ENCODE data around the gene TEK.

TEK gene

DNA sequence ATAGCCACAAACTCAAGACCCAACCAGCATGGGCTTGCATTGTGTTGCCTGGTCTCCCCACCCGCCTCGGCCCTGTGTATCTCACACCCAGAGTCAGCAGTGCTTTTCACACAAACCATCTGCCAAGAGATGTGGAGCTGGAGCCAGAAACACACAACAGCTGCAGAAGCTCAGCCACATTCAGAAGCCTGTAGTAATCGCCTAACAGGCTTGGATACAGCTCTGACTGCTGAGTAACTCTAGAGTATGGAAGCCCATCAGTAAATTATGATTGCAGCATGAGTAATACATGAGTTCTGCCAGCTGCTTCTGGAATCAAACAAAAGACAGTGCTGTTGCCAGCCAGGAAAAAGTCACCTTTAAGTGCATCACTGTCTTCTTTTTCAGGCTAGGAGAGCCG, 16.0 kb downstream of the TEK start:
- DNase-seq: no peak

DNA sequence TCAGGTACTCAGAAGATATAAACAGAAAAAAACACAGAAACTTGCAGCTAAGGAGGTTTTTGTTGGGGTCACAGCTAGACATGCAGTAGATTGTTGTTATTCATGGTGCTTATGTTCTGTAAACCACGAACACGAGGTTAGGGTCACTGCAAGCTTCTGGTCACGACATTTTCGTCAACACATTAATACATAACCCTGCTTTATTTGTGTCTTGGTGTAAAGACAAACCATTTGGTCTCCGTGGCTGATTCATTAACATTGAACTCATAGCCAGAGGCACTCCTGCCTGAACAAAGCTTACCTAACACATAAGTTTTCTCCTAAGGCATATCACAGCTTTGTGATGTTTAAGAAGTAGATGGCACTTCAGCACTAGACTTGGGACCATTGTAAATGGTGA, 16.9 kb downstream of the TEK start:
- no peak for DNase-seq

DNA sequence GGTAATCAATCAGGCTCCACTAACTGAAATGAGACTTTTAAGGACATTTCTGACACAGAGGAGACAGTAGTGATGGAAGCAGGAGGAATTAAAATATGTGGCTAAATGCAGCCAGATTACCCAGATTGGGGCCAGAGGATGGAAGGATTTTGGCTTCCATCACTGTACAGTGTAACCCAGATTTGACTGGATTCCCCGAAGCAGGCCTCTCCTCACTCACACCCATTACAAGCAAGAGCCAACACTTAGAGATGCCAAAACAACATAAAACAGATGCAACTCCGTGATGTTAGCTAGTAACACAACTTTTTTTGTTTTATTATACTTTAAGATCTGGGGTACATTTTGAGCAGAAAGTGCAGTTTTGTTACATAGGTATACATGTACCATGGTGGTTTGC, 17.6 kb downstream of the TEK start:
- no peak for DNase-seq

GRCh38 chr9:27129221-27129620, 20.2 kb downstream of the TEK start:
- DNase-seq: no peak

DNA sequence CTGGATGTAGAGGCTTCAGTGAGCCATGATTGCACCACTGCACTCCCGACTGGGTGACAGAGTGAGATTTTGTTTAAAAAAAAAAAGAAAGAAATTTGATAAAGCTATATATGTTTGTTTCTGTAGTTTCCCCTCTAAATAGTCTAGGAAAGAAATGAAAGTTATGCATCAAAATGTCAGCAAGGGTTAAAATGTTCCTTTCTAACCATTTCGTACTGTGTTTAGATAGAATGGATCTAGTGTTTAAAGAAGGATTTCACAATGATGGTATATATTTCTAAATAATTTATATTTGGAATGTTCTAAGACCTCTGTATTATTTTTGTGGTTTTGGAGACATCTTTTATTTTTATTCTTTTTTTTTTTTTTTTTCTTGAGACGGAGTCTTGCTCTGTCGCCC, 22.7 kb downstream of the TEK start:
- no peak for DNase-seq

- DNase-seq: no peak
Measured at GRCh38 chr9:27133817-27134216, 24.8 kb downstream of the TEK start.

DNA sequence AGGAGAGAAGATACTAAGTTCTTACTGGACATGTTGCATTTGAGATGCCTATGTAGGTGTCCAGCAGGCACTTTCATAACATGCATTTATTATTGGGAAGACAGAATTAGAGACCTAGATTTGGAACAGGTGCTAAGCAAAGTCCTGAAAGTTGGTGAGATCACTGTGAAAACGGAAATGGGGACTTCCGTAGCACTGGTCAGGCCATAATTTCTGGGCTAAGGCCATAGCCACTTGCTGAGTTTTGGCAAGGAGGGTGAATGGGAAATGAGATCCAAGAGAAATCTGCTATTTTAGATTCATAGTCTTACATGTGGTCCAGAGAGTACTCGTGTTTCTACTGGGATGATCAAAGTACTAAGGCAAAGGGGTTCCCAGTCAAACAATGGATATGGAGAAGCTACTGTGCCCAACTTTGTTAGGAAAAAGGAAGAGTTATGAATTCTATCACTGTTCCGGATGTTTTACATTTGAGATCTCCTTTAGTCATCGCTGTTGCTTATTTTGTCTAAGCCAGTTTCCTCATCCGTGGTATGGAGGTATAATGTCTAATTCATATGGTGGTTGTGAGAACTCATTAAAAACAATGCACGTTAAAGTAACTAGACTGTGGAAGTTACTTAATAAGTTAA, 33.4 kb downstream of the TEK start:
- no peak for DNase-seq

- DNase-seq: no peak
Measured at GRCh38 chr9:27145143-27145542, 36.1 kb downstream of the TEK start.

GRCh38 chr9:27149651-27150050, 40.6 kb downstream of the TEK start:
- no peak for DNase-seq

DNA sequence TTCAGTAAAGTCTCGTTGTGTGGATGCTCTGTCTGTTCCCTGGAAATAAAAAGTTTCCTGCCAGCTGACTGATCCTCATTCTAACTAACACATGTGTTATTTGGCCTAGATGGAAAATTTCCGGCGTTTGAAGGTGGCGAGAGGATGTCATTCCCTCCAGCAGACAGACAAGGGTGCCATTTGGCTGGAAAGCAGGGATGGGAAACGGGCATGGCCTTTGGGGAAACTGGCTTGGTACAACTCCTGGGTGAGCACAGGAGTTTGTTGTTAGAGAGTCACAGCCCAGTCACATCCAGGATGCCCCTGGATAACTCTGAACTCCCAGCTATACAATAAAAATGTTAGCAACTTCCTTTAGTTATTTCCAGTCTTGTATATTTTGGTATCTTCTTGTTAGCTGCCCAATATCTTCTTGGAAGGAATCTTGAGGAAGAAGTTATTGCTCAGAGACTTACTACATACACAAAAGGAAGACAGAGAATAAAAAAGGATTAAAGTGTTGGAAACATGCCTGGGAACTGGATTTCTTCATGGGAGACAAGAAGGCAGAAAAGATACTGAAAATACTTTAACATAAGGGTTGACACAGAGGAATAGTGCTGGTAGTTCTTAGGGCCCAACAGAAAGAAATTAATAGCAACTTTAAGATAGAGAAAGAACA, 41.9 kb downstream of the TEK start:
- no peak for DNase-seq

DNA sequence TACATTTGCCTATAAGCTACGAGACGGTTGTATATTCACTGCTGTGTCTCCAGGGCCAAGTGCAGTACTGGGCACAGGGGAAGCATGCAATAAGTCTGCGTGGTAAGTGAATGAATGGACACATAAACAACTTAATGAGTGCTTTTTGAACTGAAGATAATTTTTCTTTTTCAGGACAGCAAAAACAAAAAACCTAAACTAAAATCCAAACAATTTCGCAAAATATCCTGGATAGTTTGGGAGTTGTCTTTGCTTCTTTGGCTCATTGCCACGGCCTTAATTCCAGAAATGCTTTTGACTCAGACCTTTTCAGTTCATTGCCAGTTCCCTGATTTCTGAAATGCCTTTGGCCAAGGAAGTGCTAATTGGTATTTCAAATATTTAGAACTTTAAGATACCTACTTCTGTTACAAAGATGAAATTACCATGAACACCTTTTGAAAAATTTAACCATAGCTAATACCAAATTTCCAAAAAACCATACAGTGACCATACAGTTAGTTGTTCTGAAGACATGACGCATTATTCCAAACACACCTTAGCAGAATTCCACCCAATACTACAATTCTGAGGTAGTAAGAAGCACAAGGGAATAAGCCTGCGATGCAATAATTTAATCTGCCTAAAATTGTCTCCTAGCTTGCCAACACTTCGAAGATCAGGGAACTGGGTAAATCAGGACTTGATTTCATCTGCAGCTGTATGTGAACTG, 42.8 kb downstream of the TEK start:
- DNase-seq: no peak

GRCh38 chr9:27152405-27152718, 43.3 kb downstream of the TEK start:
- DNase-seq: no peak

DNA sequence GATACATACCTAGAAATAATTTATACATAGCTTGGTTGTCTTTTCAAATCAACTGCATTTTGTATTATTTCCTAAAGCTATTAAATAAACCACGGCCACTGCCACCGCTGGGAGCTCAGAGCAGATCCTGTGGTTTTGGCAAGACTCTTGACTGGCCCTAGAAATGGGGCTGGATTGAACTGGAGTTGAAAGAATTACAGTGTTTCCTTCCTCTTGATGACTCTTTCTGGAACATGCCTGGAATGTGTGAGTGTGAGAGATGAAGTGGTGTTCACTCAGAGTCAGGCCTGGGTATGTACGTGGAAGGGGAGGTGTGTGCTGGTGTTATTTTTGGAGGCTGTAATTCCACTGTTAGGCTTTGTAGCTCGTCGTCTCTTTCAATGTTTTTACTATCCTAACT, 45.9 kb downstream of the TEK start:
- DNase-seq: no peak

GRCh38 chr9:27157097-27157496, 48.1 kb downstream of the TEK start:
- no peak for DNase-seq

- no peak for DNase-seq
Measured at GRCh38 chr9:27157736-27158135, 48.7 kb downstream of the TEK start.

DNA sequence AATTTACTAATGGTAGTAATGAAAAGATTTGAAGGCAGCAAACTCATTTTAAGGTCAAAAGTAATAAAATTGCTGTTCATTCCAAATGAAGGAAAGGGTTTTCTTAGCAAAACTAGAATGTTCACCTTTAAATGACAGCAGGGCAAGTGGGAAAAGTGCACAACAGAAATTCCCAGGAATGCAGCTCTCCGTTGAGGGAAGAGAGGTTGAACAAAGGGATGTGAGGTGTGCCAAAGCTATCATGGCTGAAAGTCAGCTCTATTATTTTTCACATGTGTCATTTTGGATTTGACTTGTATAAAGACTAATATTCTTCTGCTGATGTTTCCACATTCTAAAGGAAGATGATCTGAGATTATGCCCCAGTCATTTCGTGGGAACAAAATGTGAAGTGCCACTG, 51.6 kb downstream of the TEK start:
- DNase-seq: no peak

DNA sequence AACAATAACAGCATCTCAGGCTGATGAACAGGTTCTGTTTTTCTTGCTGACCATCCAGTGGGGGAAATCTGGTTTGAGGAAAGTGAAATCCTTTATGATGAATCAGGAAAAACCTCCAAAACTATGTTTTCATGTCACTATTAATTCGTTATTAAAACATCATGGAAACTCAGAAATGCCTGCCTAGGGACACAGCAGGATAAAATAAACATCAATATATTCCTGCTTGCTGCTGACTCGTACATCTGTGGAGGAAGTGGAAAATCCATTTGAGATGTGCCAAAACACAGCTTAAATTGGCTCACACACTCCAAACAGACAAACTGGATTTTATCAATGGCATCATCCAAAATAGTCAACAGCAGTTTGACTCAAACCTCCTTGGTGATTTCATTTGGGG, 53.0 kb downstream of the TEK start:
- no peak for DNase-seq

DNA sequence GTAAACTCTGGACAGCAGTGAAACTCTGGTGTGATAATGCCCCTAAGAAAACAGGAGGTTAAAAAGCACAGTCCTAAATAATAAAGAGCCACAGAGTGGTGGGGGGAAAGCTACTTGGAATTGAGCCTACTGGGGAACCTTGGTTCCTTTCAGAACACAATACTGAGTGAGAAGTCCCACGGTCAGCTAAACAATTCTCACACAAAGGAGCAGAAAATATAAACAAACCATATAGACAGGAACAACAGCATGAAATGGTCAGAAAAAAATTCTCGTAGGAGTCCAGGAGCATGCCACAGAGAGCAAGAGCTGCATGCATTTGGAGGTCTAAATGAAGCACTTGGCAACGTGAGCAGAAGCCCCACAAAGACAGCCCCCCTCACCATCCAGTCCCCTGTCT, 56.0 kb downstream of the TEK start:
- no peak for DNase-seq

- no peak for DNase-seq
Measured at GRCh38 chr9:27165670-27166069, 56.6 kb downstream of the TEK start.

DNA sequence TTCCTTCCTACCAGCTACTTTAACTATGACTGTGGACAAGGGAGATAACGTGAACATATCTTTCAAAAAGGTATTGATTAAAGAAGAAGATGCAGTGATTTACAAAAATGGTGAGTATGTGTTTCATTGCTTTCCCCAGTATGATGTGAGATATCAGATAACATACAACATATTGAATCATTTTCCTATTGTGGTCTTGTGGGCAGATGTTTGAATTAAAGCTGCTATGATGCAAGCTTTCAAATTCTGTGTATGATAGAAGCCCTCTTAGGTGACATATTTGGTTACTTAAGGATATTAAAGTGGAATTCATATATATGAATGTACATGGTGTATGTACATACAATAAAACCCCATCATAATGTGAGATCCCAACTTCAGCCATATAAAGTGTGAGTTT, 59.5 kb downstream of the TEK start:
- DNase-seq: no peak

GRCh38 chr9:27168951-27169350, 59.9 kb downstream of the TEK start:
- DNase-seq: no peak

GRCh38 chr9:27176971-27177370, 67.9 kb downstream of the TEK start:
- no peak for DNase-seq

GRCh38 chr9:27179245-27179865, 70.3 kb downstream of the TEK start:
- no peak for DNase-seq

DNA sequence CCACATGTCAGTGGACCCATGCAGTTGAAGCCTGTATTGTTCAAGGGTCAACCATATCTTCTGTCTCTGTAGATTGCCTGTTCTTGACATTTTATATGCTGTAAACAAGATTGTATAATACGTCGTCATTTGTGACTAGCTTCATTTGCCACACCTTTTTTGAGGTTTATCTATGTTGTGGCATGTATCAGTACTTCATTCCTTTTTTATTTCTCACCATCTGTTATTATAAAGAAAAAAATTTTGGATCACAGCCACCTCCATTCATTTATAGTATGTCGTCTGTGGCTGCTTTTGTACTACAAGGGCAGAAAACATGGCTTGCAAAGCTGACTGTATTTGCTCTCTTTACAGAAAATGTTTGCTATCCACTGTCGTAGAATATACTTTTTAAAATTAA, 72.4 kb downstream of the TEK start:
- no peak for DNase-seq

Measured in NCI-H526 treated with DMSO at 0.1 percent for 48 hours (cell line).